ENCODE data around the gene LTBP3. TPM values are rescaled to one million over a fixed set of nuclear protein-coding genes. Genes with fewer than 3 reads are reported as not detected.

The LTBP3 gene
- total and polyA plus RNA-seq, 10 donors, result 20.6 to 137 (median 87.5) TPM

DNA sequence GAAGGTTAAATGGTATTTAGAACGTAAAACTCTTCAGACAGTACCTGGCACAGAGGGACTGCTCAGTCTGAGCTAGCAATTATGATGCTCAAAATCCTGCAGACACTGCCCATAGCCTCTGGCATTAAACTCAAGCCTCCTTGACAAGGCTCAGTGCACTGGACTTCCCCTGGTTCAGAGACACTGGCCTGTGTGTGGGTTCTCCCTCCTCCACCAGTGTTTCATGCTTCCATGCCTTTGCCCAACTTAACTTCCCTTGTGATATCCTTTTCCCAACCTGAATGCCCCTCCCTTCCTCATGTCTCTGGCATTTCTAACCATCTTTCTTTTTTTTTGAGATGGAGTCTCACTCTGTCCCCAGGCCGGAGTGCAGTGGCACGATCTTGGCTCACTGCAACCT lies 9.1 kb downstream of the LTBP3 start:
- intact Hi-C loops (cut with DNase I; ENCODE audit: low total_unique reads), result no loop called here
- no peak for DNase-seq
- no peaks in the 10 kb centered on the region for H3K27me3 ChIP-seq (replicated peaks in 1 of 7)
- H3K27ac ChIP-seq, result peak overlapping the region in 1 of 8 donors; percentile 89
- H3K9me3 ChIP-seq, result no peaks in the 10 kb centered on the region
- peaks cover 0 to 7% (median 0%) of the 10 kb centered on the region in 6 donors for H3K36me3 ChIP-seq
- H3K4me3 ChIP-seq, result no peak overlapping the region
- peaks cover 35 to 79% (median 66%) of the 10 kb centered on the region in 6 donors for H3K4me1 ChIP-seq
- WGBS, 5 donors, result 90 to 98% (median 93%) methylated on average over 3 of the region's 3 CpGs
- TF ChIP-seq, protein P1, sequence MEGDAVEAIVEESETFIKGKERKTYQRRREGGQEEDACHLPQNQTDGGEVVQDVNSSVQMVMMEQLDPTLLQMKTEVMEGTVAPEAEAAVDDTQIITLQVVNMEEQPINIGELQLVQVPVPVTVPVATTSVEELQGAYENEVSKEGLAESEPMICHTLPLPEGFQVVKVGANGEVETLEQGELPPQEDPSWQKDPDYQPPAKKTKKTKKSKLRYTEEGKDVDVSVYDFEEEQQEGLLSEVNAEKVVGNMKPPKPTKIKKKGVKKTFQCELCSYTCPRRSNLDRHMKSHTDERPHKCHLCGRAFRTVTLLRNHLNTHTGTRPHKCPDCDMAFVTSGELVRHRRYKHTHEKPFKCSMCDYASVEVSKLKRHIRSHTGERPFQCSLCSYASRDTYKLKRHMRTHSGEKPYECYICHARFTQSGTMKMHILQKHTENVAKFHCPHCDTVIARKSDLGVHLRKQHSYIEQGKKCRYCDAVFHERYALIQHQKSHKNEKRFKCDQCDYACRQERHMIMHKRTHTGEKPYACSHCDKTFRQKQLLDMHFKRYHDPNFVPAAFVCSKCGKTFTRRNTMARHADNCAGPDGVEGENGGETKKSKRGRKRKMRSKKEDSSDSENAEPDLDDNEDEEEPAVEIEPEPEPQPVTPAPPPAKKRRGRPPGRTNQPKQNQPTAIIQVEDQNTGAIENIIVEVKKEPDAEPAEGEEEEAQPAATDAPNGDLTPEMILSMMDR (IDR thresholded peaks at IDR 0.05 in 8 of 11, conservative IDR thresholded peaks at IDR 0.05 in 3 of 11), result no peak
- TF ChIP-seq POLR2AphosphoS5 (IDR thresholded peaks at IDR 0.05), result no peak
- no peak for TF ChIP-seq POLR2A (IDR thresholded peaks at IDR 0.05)

DNA sequence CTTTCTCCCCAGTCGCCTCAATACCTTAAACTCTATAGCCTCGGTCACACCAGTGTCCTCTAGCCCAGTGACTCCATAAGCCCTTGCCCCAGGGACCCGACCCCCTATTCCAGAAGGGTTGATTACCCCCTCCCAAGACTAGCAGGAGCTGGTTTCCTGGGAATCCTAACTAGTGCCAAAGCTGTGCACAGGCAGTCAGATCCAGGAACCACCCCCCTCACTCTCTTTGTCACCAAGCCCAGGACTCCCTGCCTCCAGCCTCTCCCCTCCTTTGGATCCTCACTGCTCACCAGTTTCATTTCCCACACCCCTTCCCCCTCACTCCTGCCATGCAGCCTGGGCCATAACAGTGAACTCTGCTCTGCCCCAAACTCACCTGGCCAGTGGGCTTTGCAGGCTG lies 9.8 kb downstream of the LTBP3 start:
- no peak for DNase-seq
- peaks cover 29 to 72% (median 59%) of the 10 kb centered on the region in 6 donors for H3K4me1 ChIP-seq
- H3K27me3 ChIP-seq (replicated peaks in 1 of 7), result no peaks in the 10 kb centered on the region
- no peaks in the 10 kb centered on the region for H3K9me3 ChIP-seq
- TF ChIP-seq POLR2A (IDR thresholded peaks at IDR 0.05) (no peak), POLR2AphosphoS5 (IDR thresholded peaks at IDR 0.05) (no peak)
- TF ChIP-seq, protein P1 (IDR thresholded peaks at IDR 0.05 in 8 of 11, conservative IDR thresholded peaks at IDR 0.05 in 3 of 11), result no peak
- H3K36me3 ChIP-seq, result peaks cover 0 to 7% (median 0%) of the 10 kb centered on the region in 6 donors
- intact Hi-C loops (cut with DNase I; ENCODE audit: low total_unique reads), result no loop called here
- peak overlapping the region in 3 of 8 donors; percentile 82 to 89 (median 85) for H3K27ac ChIP-seq
- 89 to 95% (median 89%) methylated on average over 3 of the region's 3 CpGs for WGBS, 5 donors
- H3K4me3 ChIP-seq, result no peak overlapping the region

DNA sequence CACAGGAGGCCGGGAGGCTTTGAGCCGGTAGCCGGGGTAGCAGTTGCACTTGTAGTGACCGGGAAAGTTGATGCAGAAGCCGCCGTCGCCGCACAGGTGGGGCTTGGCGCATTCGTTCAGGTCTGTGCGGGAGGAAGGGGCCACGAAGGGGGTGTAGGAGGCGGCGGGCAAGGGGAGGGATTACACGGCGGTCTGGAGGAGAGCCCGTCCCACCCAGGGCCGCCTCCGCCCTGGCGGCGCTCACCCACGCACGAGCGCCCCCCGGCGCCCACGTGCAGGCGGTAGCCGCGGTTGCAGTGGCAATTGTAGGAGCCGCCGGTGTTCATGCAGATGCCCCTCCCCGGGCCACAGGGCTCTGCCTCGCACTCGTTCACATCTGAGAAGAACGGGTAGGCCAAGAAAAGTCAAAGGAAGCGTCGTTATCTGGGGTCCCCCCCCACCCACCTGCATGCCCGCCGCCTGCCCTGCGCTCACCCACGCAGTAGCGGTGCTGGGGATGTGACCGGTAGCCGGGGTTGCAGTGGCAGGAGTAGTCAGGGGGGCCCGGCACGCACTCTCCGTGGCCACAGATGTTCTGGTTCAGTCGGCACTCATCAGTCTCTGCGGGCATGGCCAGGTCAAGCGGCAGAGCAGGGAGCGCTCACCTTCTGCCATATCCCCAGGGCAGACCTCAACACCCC lies 10.6 kb downstream of the LTBP3 start:
- peaks cover 21 to 64% (median 51%) of the 10 kb centered on the region in 6 donors for H3K4me1 ChIP-seq
- H3K27me3 ChIP-seq (replicated peaks in 1 of 7), result no peaks in the 10 kb centered on the region
- intact Hi-C loops (cut with DNase I; ENCODE audit: low total_unique reads), result no loop called here
- TF ChIP-seq, protein P1 (IDR thresholded peaks at IDR 0.05 in 8 of 11, conservative IDR thresholded peaks at IDR 0.05 in 3 of 11), result peak in 1 of 11 experiments; percentile 16
- TF ChIP-seq POLR2AphosphoS5 (IDR thresholded peaks at IDR 0.05) (no peak), POLR2A (IDR thresholded peaks at IDR 0.05) (no peak)
- peaks cover 0 to 7% (median 0%) of the 10 kb centered on the region in 6 donors for H3K36me3 ChIP-seq
- DNase-seq, result peak; percentile 87
- H3K4me3 ChIP-seq, result peak overlapping the region in 2 of 8 donors; percentile 36 to 66
- peak overlapping the region in 5 of 8 donors; percentile 75 to 89 (median 83) for H3K27ac ChIP-seq
- H3K9me3 ChIP-seq, result no peaks in the 10 kb centered on the region
- WGBS, 5 donors, result 80 to 86% (median 81%) methylated on average over 47 to 52 of the region's 52 CpGs

DNA sequence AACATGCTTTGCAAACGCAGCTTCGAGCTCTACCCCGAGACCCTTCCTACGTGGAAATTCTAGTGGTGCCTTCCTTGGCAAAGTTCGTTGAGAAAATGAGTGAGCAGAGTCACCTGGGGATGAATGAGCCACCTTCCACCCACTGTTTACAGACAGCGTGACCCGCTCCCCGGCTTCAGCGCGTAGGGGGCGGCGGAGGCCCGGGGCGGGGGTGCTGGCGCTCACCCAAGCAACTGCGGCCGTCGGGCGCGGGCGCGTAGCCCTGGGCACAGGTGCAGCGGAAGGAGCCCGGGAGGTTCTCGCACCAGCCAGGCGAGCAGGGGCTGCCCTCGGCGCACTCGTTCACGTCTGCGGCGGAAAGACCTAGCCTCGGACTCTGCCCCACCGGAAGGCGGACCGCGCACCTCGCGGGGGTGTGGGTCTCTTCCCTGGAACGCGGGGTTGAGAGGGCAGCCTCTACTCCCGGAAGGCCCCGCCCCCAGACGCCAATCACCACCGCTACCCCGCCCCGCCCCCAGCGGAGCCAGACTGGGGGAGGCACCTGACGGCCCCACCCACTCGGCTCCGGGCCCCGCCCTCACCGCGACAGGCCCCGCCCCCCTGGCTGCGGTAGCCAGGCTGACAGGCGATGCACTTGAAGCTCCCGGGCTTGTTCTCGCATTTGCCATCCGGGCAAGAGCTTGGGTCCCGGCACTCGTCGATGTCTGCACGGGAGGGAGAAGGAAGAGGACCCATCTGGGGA lies 11.8 kb downstream of the LTBP3 start:
- Histone ChIP-seq H3K4me3 (peak overlapping the region in 7 of 8 donors; percentile 25 to 66 (median 36)), H3K27ac (peak overlapping the region; percentile 59 to 89 (median 80)), H3K9me3 (no peaks in the 10 kb centered on the region), H3K36me3 (peaks cover 0 to 7% (median 0%) of the 10 kb centered on the region in 6 donors), H3K27me3 (replicated peaks in 1 of 7) (no peaks in the 10 kb centered on the region), H3K4me1 (peaks cover 11 to 58% (median 46%) of the 10 kb centered on the region in 6 donors)
- TF ChIP-seq POLR2A (IDR thresholded peaks at IDR 0.05) (no peak), POLR2AphosphoS5 (IDR thresholded peaks at IDR 0.05) (peak; percentile 82 to 91 (median 86))
- TF ChIP-seq, protein P1 (IDR thresholded peaks at IDR 0.05 in 8 of 11, conservative IDR thresholded peaks at IDR 0.05 in 3 of 11), result peak in 2 of 11 experiments; percentile 15 to 42
- peak; percentile 99 for DNase-seq
- intact Hi-C loops (cut with DNase I; ENCODE audit: low total_unique reads), result no loop called here
- WGBS, 5 donors, result 14 to 40% (median 25%) methylated on average over 29 to 64 of the region's 64 CpGs

Measured in spleen (tissue), 11 donors.